Chondrocyte (in vitro differentiated cells): ENCODE measurements around the gene TTLL11. TPM values are rescaled to one million over a fixed set of nuclear protein-coding genes. Genes with fewer than 3 reads are reported as not detected.

Experiments
- DNase-seq: peaks from one replicate; pipeline ENCODE4 v3.0.0; 2021; ENCODE audit warnings: mixed read lengths, low spot score
- H3K27ac Mint-ChIP-seq: one replicate; pipeline ENCODE4 v1.8.0; 2021; ENCODE audit warnings: mild to moderate bottlenecking, moderate library complexity, mixed read lengths; ENCODE audit not compliant: unreplicated experiment
- H3K27me3 Mint-ChIP-seq: 2 replicates; pipeline ENCODE4 v1.8.0; 2021; ENCODE audit warnings: low read depth, mixed read lengths
- H3K36me3 Mint-ChIP-seq: 2 replicates; pipeline ENCODE4 v1.8.0; 2021; ENCODE audit warnings: low read depth, mixed read lengths
- H3K4me1 Mint-ChIP-seq: 2 replicates; pipeline ENCODE4 v1.8.0; 2021; ENCODE audit warnings: low read depth, mild to moderate bottlenecking, mixed read lengths
- H3K4me3 Mint-ChIP-seq: one replicate; pipeline ENCODE4 v1.8.0; 2021; ENCODE audit warnings: mild to moderate bottlenecking, moderate library complexity, mixed read lengths; ENCODE audit not compliant: unreplicated experiment
- H3K9me3 Mint-ChIP-seq: 2 replicates; pipeline ENCODE4 v1.8.0; 2021; ENCODE audit warnings: low read depth, mixed read lengths
- total RNA-seq: library from RNA; stranded (reverse); gene quantifications from 3 replicates; pipeline ENCODE4 v1.2.1, GENCODE V29; 2021
- TF ChIP-seq, protein P1 (sequence below): fragments of 200-600 bp; sonication (generic); IDR thresholded peaks from 2 replicates; pipeline ENCODE4 v1.5.0; 2021; ENCODE audit warnings: antibody characterized with exemption, mild to moderate bottlenecking, moderate library complexity

TTLL11 gene
- total RNA-seq, 1 donor from 2014 or later = 9.1 TPM

DNA sequence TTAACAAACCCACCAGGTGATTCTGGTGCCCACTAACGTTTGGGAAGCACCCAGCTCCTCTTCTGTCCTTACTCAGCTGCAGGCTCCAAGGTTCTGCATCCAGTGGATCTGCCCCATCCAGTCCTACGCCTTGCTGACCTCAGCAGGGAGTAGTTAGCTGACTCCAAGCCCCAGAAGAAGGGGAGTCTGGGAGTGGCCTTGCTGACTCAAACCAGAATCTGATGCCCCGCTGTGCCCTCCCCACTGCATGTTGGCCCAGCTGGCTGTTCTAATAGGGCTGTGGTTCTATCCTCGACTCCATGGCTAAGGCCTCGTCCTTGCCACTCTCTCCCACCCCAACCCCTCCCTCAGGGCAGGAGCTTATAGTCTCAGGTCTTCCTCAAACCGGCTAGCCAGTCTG lies 136.3 kb downstream of the TTLL11 start:
- TF ChIP-seq, protein P1, sequence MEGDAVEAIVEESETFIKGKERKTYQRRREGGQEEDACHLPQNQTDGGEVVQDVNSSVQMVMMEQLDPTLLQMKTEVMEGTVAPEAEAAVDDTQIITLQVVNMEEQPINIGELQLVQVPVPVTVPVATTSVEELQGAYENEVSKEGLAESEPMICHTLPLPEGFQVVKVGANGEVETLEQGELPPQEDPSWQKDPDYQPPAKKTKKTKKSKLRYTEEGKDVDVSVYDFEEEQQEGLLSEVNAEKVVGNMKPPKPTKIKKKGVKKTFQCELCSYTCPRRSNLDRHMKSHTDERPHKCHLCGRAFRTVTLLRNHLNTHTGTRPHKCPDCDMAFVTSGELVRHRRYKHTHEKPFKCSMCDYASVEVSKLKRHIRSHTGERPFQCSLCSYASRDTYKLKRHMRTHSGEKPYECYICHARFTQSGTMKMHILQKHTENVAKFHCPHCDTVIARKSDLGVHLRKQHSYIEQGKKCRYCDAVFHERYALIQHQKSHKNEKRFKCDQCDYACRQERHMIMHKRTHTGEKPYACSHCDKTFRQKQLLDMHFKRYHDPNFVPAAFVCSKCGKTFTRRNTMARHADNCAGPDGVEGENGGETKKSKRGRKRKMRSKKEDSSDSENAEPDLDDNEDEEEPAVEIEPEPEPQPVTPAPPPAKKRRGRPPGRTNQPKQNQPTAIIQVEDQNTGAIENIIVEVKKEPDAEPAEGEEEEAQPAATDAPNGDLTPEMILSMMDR = no peak
- H3K27ac Mint-ChIP-seq = no peak overlapping the region
- no peaks in the 10 kb centered on the region for H3K36me3 Mint-ChIP-seq
- peaks cover 13% of the 10 kb centered on the region for H3K4me1 Mint-ChIP-seq
- H3K4me3 Mint-ChIP-seq = no peak overlapping the region
- H3K9me3 Mint-ChIP-seq = no peaks in the 10 kb centered on the region
- H3K27me3 Mint-ChIP-seq = no peaks in the 10 kb centered on the region
- DNase-seq = no peak

DNA sequence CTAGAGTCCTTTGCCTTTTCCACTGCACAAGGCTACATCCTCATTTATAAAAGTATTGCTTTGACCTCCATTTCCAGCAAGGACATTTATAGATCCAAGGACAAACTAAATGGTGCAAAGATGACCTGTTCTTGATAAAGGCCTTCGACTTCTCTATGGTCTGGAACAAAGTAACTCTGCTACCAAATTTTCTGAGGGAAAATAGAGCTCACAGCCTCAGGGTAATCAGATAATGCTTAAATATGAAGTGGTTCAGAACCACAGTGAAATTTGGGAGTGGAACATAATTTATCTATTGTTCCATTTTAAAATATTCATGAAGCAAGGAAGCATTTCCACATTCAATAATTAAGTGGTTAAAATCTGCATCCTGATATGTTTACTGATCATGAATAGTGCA lies 137.5 kb downstream of the TTLL11 start:
- Mint-ChIP-seq H3K27me3 (no peaks in the 10 kb centered on the region), H3K36me3 (no peaks in the 10 kb centered on the region), H3K4me3 (no peak overlapping the region), H3K9me3 (no peaks in the 10 kb centered on the region), H3K4me1 (peaks cover 4% of the 10 kb centered on the region), H3K27ac (no peak overlapping the region)
- DNase-seq = no peak
- TF ChIP-seq, protein P1 = no peak

DNA sequence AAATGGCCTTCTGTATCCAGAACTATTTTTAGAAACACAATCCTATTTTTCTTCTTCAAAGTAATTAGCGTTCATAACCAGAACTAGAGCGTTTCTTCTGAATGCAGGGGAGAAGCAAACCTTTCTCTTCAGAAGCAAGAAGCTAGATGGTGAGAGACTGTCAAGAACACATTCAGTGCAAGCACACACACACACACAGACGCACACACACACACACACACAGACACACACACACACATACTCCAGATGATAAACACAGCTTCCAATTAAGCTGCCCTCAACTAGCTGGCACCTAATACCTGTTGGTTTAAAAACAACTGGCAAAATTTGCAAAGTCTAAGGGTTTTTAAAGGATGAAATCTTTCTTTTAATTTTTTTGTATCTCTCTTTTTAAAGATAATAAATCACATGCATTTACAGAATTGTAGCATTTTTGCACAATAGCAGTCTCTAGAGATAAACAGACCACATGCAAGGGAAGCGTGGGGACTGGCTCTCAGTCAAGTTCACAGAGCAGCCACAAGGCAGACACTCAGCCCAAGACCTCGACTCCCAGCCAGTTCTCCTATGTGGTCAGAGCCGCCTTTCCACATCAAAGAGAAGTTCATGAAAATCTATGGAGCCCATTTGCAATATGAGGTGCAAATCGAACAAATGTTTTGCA lies 138.5 kb downstream of the TTLL11 start:
- Mint-ChIP-seq H3K27me3 (no peaks in the 10 kb centered on the region), H3K4me3 (no peak overlapping the region), H3K4me1 (peaks cover 4% of the 10 kb centered on the region), H3K36me3 (peaks cover 2% of the 10 kb centered on the region), H3K27ac (no peak overlapping the region), H3K9me3 (no peaks in the 10 kb centered on the region)
- no peak for DNase-seq
- TF ChIP-seq, protein P1 = no peak

DNA sequence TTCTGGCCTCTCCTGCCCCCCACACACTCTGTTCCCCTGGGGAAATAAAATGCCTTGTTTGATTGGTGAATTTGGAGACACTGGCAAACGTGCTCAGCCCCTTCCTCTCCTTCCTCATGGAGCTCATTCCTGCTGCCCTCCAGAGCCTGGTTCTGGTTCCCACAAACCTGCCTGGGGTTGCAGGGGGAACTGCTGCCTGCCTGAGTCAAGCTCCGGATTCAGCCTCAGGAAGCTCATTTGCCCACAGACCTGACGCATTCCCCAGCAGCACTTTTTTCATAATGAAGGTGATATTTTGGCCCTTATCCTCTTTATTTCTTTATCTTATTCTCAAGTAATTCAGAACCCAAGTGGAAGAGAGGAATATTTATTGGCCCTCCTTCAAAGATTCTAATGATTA lies 140.5 kb downstream of the TTLL11 start:
- no peak for DNase-seq
- H3K27me3 Mint-ChIP-seq = no peaks in the 10 kb centered on the region
- H3K36me3 Mint-ChIP-seq = peaks cover 2% of the 10 kb centered on the region
- no peak overlapping the region for H3K4me3 Mint-ChIP-seq
- H3K9me3 Mint-ChIP-seq = no peaks in the 10 kb centered on the region
- peaks cover 9% of the 10 kb centered on the region for H3K4me1 Mint-ChIP-seq
- TF ChIP-seq, protein P1 = no peak
- no peak overlapping the region for H3K27ac Mint-ChIP-seq

DNA sequence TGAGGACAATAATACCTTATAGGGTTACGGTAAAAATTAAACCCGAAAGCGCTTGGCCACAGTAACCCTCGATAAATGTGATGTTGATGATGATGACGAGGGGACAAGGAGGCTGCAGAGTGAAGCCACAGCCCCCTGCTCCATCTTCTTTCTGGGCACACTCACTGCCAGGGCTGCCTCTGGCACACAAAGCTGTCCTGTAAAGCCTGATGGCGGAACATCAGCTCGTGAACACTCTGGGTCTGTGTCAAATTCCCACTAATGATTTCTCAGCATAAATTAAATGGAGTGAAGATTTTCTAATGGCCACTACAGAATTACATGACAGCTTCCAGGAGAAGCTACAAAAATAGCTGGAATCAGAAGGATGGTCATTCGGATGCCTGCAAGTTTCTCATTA lies 142.2 kb downstream of the TTLL11 start:
- Mint-ChIP-seq H3K4me1 (peaks cover 17% of the 10 kb centered on the region), H3K27ac (no peak overlapping the region), H3K4me3 (no peak overlapping the region), H3K27me3 (no peaks in the 10 kb centered on the region), H3K36me3 (peaks cover 2% of the 10 kb centered on the region), H3K9me3 (no peaks in the 10 kb centered on the region)
- no peak for DNase-seq
- TF ChIP-seq, protein P1 = no peak
